HG02852 (cell line): Measurements from ENCODE around the gene RGS9.
"Not testable (repeated sequence)": the region's sequence is repeated elsewhere in the genome, so short reads cannot be mapped to it uniquely, and the experiment has no call there.

ENCODE experiments used
- ATAC-seq: cut with Tn5 transposase; IDR thresholded peaks from one replicate; pipeline ENCODE4 v1.9.1; 2021; ENCODE audit warnings: mild to moderate bottlenecking, moderate library complexity; ENCODE audit not compliant: unreplicated experiment

RGS9 gene

DNA sequence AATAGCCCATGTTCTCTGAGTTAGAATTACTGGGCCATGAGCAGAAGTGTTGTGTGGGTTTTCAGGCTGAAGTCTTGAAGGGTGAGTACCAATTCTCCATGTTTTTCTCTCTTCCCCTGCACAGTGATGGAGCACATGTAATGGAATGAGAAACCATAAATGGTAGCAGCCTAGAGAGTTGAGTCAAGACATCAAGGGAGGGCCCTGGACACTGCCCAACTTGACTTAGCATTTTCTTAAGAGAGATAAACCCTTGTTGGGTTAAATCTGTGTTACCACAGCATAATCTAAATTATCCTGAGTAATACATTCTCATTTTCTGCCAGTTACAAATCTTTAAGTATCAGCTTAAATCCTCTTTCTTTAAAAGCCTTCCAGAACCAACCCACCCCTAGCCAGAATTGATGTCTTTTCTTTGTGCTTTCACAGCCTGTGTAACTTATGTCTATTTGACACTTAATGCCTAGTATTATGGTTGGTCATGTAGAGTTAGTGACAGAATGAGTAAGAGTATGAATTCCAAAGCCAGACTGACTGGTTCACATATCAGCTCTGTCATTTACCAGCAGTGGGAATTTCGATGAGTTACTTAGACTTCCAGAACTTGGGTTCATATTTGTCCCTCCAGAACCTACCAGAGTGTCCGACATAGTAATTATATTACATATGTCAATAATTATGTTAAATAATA is 27.0 kb upstream of the RGS9 start:
- ATAC-seq = no peak

DNA sequence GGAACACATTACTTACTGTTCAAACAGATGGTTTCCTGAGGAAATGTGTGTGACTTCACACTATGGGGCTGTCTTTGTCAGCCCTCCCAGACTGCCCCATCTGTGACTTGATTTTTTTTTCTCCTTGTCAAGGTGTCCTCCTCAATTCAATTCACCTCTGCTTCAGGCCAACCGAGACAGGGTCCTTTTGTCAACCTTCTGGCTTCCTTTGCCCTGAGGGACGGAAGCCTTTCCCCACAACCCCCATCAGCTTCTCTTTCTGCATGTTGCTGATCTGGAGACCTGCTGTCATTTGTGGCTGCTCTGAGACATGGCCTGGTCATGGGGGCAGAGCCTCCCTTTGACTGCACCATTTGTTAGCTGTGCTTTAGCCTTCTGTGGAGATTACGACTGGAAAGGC is 21.3 kb upstream of the RGS9 start:
- ATAC-seq = no peak

DNA sequence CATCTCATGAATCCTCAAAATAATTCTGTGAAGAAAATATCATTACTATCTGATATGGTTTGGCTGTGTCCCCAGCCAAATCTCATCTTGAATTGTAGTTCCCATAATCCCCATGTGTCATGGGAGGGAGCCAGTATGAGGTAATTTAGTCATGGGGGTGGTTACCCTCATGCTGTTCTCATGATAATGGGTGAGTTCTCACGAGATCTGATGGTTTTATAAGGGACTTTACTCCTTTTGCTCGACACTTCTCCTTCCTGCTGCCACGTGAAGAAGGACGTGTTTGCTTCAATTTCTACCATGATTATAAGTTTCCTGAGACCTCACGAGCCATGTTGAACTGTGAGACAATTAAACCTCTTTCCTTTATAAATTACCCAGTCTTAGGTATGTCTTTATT is 20.7 kb upstream of the RGS9 start:
- not testable (repeated sequence) for ATAC-seq

DNA sequence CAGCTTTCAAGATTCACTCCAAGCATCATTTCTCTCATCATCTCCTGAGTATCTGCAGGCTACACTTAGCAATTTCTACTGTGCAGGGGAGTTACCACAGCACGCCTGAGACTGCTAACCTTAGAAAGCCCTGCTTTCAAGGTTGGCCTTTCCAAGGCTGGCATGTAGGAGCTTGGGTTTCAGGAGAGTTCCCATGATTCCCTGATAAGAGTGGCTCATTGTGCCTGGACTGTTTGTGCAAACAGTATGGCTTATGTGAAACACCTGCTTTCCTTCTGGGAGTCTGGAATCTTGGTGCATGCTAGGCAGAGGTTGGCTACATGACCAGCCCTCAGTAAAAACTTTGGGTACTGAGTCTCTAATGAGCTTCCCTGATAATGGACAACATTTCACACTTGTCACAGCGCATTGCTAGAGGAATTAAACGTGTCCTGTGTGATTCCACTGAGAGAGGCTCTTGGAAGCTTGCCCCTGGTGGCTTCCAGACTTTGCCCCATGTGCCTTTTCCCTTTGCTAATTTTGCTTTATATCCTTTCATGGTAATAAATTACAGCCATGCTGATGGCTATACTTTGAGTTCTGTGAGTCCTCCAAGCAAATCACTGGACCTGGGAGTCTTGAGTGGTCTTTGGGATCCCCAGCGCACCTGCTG is 19.7 kb upstream of the RGS9 start:
- no peak for ATAC-seq

DNA sequence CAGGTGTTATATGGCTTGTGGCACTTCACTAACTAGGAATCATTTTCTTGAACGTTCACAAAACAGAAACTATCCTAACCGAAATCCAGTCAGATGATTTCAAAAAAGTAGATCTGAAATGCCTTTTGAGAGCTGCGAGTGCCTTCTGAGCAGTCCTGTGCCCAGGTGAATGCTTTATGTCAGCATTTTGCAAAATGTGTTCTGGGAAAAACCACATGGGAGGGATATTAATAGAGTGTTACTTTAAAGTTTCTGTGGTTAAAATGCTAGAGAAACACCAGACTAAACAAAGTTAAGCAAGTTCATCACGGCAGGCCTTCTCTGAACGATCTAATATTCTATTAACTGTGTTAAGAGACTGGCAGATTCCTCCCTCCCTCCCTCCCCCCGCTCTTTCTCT is 15.8 kb upstream of the RGS9 start:
- no peak for ATAC-seq

DNA sequence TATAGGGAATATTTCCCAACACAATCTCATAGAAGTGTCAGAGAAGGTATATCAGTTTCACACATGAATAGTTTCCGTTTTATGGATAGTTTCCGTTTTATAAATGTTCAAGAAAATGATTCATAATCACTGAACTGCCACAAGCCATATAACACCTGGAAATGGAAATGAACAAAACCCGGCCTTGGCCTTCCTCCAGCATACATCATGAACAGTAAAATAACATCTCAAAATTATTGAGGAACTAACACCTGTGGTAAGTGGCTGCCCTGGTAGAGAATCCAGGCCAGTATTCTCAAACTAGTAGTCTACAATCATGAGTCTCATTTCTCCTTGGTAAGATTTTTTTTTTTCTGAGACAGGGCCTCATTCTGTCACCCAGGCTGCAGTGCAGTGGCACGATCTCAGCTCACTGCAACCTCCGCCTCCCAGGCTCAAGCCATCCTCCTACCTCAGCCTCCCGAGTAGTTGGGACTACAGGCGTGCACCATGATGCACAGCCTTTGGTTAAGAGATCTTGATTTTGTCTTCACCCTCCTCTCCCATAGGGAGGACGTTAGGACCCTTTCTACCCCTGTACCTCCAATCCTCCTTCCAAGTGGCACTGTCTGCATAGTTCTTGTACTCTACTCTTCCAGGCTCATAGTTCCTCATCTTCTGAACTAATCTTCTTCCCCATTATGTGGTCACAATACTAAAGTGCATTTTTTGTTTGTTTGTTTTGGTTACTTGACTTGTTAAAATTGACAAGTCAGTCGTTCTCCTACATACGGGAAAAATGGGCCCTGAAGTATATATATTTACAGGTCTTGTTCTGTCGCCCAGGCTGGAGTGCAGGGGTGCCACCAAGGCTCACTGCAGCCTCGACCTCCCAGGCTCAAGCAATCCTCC is 15.0 kb upstream of the RGS9 start:
- ATAC-seq = no peak

GRCh38 chr17:65122836-65123756 is 14.1 kb upstream of the RGS9 start:
- ATAC-seq = peak; percentile 78

- no peak for ATAC-seq
Observed at GRCh38 chr17:65123757-65124675, 13.2 kb upstream of the RGS9 start.

DNA sequence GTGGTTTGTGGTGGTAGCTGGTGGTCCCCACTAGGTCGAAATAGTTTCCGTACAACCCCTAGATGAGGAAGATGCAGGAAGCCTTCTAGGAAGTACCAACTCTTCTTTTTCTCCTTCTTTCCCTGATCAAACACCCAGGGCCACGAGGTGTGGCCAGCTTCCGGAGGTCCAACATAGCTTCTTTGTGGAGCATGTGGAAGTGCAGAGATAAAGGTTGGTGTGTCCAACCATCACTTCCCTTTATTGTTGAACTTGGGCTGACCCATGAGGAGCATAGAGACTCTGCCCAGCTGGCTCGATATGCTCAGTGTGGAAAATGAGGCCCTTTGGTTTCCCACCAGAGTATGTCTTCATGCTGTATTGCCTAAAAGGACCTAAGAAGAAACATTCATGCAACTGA is 6.3 kb upstream of the RGS9 start:
- ATAC-seq = no peak

- no peak for ATAC-seq
Observed at GRCh38 chr17:65131240-65131639, 5.9 kb upstream of the RGS9 start.

- ATAC-seq = no peak
Observed at GRCh38 chr17:65131946-65132345, 5.2 kb upstream of the RGS9 start.

DNA sequence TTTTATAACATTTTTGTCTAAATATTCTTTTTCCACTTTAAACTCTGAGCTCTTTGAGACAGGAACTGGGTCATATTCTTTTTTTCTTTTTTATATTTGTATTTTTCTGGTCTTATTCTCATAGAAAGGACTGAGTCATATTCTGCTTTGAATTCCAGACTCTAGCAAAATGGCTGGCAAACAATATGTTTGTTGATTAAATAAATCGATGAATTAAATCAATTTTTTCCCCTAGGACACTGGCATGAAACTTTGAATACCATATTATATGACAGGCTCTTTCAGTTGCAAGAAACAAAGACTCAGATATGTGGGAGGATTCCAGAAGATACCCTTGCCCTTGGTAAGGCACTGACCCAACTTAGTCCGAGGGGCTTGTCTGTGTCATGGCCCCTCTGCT is 3.1 kb upstream of the RGS9 start:
- no peak for ATAC-seq

DNA sequence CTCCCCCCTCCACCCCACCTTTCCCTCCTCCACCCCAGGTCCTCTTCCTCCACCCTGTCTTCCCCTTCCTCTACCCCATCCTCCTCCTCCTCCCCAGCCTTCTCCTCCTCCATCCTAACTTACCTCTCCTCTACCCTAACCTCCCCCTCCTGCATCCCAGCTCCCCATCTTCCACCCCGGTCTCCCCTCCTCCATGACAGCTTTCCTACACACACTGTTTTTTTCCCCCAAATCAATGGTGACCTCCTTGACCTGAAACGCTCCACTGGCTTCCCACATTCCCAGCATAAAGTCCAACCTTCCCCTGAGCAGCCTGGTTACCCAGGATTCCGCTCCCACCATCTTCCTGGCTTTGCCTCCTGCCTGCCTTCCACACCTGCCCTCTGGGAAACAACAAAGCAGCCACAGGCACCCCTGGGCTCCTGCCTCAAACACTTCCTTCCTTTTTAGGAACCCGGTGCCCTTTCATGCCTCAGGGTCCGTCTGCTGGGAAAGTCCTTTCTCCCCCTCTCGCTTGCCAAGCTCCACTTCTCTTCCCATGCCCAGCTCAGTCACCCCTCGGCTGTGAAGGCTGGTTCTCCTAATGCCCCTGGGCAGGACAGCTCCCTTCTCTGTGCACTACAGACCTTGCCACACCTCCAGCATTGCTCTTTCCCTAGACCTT is 2.1 kb downstream of the RGS9 start:
- no peak for ATAC-seq

GRCh38 chr17:65142247-65142646 is 5.1 kb downstream of the RGS9 start:
- no peak for ATAC-seq

GRCh38 chr17:65143889-65144604 is 6.9 kb downstream of the RGS9 start:
- ATAC-seq = no peak

- ATAC-seq = no peak
Observed at GRCh38 chr17:65145743-65146142, 8.6 kb downstream of the RGS9 start.

GRCh38 chr17:65147955-65148354 is 10.8 kb downstream of the RGS9 start:
- ATAC-seq = no peak

GRCh38 chr17:65154770-65155589 is 17.8 kb downstream of the RGS9 start:
- ATAC-seq = peak; percentile 93
